HG03442 (cell line): ENCODE data around the gene KCNJ12.
"Not testable (repeated sequence)": the region's sequence is repeated elsewhere in the genome, so short reads cannot be mapped to it uniquely, and the experiment has no call there.

Experiments
- ATAC-seq: cut with Tn5 transposase; IDR thresholded peaks from one replicate; pipeline ENCODE4 v1.9.1; 2021; ENCODE audit warnings: mild to moderate bottlenecking, moderate library complexity; ENCODE audit not compliant: unreplicated experiment

KCNJ12 gene

DNA sequence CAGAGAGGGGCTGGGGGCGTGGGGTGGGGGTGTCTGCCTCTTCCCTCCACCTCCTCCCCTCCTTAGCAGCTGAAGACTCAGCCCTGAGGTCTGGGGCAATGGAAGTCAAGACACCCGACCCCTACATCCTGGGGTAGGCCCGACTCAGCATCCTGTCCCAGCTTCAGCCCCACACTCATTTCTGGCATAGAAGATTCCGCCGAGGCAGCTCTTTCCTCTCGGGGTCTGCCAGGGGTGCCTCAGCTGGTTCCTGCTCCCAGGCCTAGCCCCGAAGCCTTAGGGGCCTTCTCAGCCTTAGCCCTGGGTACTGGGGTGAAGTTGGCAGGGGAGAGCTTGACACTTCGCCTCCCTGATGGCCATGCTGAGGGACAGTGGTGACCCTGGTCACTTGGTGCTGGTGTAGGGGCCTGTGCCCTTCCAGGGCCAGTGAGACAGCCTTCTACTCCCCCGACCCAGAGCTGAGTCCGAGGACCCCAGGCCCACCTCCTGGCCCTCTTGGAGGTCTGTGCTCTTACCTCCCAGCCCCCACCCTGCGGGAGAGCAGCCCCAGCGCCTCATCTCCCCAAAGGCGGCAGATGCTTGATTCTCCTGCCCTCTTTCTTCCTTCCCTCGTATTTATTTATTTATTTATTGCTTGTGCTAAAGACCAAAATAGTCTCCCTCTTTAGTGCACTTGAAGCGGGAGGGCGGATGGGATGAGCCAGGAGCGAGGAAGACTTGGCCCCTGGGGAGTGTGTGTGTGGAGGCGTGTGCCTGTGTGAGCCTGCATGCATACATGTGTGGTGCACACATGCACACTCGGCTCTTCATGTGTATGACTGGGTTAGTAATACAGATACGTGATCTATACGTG is 42.5 kb downstream of the KCNJ12 start:
- no peak for ATAC-seq

- no peak for ATAC-seq
Observed at GRCh38 chr17:21419299-21420239, 43.4 kb downstream of the KCNJ12 start.

GRCh38 chr17:21420503-21421090 is 44.4 kb downstream of the KCNJ12 start:
- not testable (repeated sequence) for ATAC-seq

DNA sequence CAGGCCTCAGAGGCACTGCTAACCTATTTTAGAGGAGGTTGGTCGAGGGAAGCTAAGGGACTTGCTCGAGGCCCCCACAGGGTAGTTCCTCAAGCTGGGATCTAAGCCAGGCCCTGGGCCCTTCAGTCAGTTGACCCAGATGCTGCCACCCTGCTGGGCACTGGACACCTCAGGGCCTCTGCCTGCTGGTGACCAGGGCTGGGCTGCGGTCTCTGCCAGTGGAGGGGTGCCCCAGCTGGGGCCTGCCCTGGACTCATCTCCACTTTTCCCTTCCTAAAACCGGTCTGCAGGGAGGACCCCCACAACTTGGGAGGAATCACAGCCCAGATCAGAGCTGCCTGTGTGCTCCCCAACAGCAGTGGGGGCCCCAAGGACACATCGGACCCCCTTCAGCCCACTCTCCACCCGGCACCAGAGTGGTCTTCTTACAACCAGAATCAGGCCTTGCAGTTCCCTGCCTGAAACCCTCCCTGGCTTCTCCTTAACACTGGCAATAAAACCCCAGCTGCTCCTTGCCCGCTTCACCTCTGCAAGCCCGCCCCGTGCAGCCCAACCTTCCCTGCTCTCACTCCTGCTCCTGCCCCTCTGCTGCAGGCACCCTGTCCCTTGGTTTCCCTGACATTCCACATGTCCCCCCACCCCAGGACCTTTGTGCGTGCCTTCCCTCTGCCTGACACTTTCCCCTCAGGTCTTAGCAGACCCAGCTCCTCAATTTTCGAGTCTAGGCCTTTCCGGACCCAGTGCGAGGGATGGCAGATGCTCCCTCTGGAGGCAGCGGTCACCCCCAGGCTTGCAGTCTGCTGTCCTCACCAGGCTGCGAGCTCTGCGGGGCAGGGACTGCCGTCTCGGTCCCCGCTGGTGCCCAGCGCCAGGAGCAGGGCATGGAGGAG is 45.5 kb downstream of the KCNJ12 start:
- not testable (repeated sequence) for ATAC-seq

GRCh38 chr17:21422311-21423189 is 46.4 kb downstream of the KCNJ12 start:
- ATAC-seq = not testable (repeated sequence)

GRCh38 chr17:21423190-21423493 is 47.0 kb downstream of the KCNJ12 start:
- not testable (repeated sequence) for ATAC-seq

DNA sequence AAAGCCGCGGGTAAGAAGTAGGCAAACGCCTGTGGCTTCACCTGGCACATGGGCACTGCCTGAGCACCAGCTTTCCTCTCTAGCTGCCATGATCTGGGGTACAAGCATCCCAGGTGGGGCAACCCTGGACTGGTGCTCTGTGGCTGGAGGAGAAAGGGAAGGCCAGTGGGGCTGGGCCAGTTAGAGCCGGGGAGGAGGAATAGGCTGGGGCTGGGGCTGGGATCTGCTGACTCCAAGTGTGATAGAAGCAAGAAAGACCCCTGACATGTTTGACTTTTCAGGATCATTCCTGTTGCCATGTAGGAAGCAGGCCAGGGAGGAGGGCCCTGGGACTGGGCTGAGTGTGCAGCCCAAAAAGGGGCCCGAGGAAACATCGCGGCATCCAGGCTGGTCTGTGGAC is 48.5 kb downstream of the KCNJ12 start:
- not testable (repeated sequence) for ATAC-seq

GRCh38 chr17:21425321-21425720 is 49.2 kb downstream of the KCNJ12 start:
- ATAC-seq = no peak

- no peak for ATAC-seq
Observed at GRCh38 chr17:21425736-21426135, 49.6 kb downstream of the KCNJ12 start.

DNA sequence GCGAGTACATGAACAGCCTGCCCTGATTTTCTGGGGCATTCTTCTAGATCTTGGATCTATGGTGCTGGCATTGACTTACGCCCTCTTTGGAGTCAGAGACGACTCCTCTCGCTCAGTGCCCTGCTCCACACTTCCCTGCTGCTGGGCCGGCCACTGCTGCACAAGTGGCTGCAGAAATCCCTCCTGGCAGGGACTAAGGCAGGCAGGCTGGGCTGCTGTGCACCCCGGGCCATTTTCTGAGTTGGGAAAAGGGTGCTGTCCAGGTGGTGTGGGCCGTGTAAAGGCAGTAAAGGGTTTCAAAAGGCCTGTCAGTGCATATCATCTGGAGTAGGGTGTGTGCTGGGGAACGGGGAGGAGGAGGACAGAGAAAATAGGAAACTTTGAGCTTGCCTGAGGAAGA is 50.1 kb downstream of the KCNJ12 start:
- not testable (repeated sequence) for ATAC-seq

DNA sequence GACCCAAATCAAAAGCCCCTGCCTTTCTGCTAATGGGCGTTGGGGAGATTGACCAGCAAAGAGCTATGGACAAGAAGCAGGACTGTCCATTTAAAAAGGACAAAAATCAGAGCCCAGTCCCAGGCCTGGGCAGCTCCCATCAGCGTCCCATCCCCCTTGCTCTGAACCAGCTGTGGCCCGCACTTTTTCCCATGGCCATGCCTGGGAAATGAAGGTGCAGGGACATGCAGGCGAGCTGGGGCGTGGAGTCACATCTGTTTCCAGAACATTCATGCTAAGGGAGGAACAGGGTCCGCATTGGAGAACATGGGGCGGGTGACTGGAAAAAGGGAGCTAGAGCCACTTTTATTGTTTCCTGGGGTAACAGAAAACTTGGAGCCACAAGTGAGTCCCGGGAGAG is 50.7 kb downstream of the KCNJ12 start:
- ATAC-seq = not testable (repeated sequence)

DNA sequence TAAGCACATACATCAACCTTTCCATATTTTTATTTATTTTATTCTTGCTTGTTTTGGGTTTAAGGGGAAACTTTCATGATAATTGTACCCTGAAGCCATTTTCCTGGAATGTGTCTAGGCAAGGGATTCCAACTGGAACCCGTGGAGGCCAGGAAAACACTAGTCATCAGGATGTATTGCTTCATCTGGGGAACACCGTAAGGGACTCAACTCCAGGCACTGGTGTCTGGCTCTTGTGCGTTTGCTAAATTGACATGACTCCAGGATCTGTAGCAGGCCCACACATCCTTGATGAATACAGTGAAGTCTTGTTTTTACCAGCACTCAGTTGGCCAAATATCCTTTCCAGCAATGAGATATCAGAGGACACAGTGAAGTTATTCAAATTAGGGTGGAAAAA is 51.6 kb downstream of the KCNJ12 start:
- not testable (repeated sequence) for ATAC-seq

DNA sequence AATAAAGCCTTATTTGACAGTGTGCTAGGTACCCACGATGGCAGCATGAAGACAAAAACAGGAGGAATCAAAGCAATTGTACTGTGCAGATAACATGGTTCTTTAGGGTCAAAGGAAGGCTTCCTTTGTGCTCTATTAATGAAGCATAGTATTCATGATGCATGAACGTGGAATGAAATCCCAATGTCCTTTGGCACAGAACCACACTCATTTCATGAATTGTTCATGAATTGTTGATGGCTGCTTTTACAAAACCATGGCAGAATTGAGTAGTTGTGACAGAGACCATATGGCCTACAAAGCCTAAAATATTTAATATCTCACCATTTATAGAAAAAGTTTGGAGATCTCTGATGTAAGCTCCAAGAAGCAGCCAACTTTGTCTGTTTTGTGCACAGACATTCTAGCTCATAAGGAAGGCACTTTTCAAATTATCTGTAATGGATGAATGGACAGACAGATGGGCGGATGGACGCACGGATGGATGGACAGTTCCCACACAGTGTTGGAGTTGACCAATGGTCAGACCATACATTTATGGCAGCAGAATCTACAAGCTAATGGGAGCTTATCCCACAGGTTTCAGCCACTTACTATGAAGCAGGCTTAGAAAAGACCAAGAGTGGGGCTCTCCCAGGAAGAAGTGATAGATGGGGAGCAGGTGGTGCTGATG is 52.7 kb downstream of the KCNJ12 start:
- not testable (repeated sequence) for ATAC-seq

DNA sequence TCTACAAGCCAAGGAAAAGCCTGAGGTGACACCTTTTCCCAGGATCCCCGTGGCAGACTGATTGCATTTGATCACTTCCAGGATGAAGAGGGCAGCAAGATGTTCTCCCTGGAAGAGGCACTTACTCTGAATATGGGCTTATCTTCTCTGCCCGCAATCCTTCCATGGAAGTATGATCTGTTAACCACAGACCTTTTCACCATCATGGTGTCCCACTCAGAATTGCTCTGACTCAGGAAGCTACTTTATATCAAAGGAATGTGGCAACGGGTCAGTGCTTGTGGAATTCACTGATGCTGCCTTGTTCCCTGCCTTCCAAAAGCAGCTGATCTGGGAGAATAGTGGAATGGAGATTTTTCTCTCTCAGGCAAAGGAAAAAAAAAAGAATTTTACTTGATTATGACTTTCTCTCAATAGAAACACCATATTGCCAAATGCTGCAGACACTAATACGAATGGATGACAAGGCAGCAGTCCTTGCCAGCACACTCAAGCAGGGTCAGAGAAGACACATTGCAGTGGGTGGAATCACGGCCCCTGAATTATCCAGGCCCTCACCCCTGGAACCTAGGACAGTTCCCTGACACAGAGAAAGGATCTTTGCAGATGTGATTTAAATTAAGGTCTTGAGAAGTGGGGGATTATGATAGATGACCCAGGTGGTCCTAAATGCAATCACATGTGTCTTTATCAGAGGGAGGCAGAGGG is 53.9 kb downstream of the KCNJ12 start:
- not testable (repeated sequence) for ATAC-seq

DNA sequence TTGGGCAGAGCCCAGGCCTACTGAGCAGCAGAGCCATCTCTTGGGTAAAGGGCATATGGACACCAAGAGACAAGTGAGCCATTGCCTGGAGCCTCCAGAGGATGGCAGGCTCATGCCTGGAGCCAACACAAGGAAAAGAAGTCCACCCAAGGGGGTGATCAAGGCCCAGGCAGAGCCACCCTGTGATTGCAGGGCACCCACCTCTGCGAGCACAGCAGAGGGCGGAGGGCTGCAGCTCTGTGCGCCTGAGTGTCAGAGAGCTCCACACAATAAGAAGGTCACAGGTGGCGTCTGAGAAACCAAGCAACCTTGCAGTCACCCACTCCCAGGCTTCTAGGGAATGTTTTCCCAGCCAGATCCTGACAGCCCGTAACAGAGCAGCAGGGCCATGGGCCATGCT is 57.8 kb downstream of the KCNJ12 start:
- ATAC-seq = not testable (repeated sequence)

DNA sequence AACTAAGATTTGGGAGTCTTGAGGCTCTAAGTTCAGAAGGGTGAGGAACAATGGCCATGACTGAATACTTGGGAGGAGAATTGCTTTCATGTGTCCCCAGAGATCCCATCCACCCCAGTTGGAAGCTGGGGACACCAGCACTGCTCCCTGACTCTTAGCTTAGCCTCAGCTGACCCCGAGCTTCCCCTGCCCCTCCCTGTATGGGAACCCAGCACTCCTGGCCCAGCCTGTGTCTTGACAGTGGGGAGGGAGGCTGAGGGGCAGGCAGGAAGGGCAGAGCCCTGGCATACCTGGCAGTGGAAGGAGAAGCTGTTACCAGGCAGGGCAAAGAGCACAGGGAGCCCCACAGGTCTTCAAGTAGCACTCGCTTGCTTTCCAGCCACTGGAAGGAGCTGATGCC is 58.8 kb downstream of the KCNJ12 start:
- not testable (repeated sequence) for ATAC-seq

DNA sequence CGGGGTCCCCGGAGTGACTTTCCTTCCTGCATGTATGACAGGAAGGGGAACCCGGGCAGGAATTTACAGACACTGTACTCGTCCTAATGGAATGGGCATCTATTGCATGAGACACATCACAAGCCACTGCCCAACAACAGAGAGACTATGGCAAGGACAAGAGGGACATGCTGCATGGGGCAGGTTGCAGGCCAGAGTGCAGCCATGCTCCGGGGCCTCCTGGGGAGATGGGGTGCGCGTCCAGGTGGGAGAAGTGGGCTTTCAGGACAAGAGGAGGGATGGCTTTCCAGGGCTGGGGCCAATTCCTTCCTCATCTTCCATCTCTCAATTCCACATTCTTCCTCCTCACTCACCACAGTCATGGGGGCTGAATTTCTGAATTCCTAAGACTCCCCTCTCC is 60.3 kb downstream of the KCNJ12 start:
- not testable (repeated sequence) for ATAC-seq
